Astrocyte (in vitro differentiated cells and primary cell): ENCODE data around the gene SPN.
"Not testable (repeated sequence)": the region's sequence is repeated elsewhere in the genome, so short reads cannot be mapped to it uniquely, and the experiment has no call there.

Source experiments
- CTCF ChIP-seq: IDR thresholded peaks from 2 replicates; pipeline ENCODE4 v1.5.1; 2011; ENCODE audit warnings: low read depth, mild to moderate bottlenecking, inconsistent platforms, low read length, moderate library complexity; ENCODE audit not compliant: insufficient read depth
- EZH2 ChIP-seq: IDR thresholded peaks from 2 replicates; pipeline ENCODE4 v1.6.1; 2012; ENCODE audit warnings: mild to moderate bottlenecking, low read length, inconsistent platforms; ENCODE audit not compliant: insufficient read depth

- TF ChIP-seq CTCF, EZH2: not testable (repeated sequence)
Measured at GRCh38 chr16:29709657-29710056, 46.6 kb downstream of the SPN start.
